Measurements from ENCODE around the gene UIMC1. TPM values are rescaled to one million over a fixed set of nuclear protein-coding genes. Genes with fewer than 3 reads are reported as not detected.

The UIMC1 gene
- total RNA-seq, 4 donors from 2014 or later = 34.7 to 51.1 (median 48.9) TPM

DNA sequence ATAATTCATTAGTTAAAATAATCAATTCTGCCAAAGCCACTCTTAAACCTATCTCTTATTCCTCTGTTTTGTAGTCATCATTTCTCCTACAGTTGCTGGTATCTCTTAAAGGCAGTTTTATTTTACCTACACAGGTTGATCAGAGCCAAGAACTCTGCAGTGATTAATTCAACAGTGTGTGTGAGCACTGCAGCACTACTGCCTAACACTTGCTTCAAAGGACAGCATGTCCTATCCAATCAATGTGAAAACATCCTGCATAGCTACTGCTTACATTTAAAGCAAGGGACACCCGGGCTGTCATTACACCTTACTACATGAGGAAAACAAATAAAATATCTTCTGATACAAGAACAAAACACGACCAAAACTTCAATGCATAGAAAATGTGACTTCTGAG, 62.3 kb downstream of the UIMC1 start:
- Histone ChIP-seq H3K4me1 (peaks cover 7 to 24% (median 19%) of the 10 kb centered on the region in 4 donors), H3K36me3 (peaks cover 23 to 73% (median 43%) of the 10 kb centered on the region in 4 donors), H3K27ac (replicated peaks in 1 of 4) (no peak overlapping the region), H3K27me3 (no peaks in the 10 kb centered on the region), H3K4me3 (no peak overlapping the region), H3K9me3 (no peaks in the 10 kb centered on the region)
- WGBS = 60% methylated on average over 2 of the region's 2 CpGs
- DNase-seq (ENCODE audit: extremely low spot score) = no peak
- intact Hi-C loops (cut with DNase I) = no loop called here
- TF ChIP-seq EP300 (IDR thresholded peaks at IDR 0.05) = no peak
- no peak for TF ChIP-seq CTCF (IDR thresholded peaks at IDR 0.05)
- TF ChIP-seq POLR2AphosphoS5 (IDR thresholded peaks at IDR 0.05) = no peak
- no peak for TF ChIP-seq POLR2A (IDR thresholded peaks at IDR 0.05; ENCODE audit: low read depth)

- peaks cover 23 to 73% (median 45%) of the 10 kb centered on the region in 4 donors for H3K36me3 ChIP-seq
- 63% methylated on average over 1 of the region's 1 CpG for WGBS
- intact Hi-C loops (cut with DNase I) = no loop called here
- H3K27me3 ChIP-seq = no peaks in the 10 kb centered on the region
- no peak overlapping the region for H3K27ac ChIP-seq (replicated peaks in 1 of 4)
- H3K4me1 ChIP-seq = peaks cover 7 to 24% (median 17%) of the 10 kb centered on the region in 4 donors
- no peaks in the 10 kb centered on the region for H3K9me3 ChIP-seq
- no peak for TF ChIP-seq CTCF (IDR thresholded peaks at IDR 0.05)
- no peak for TF ChIP-seq POLR2A (IDR thresholded peaks at IDR 0.05; ENCODE audit: low read depth)
- no peak for TF ChIP-seq POLR2AphosphoS5 (IDR thresholded peaks at IDR 0.05)
- TF ChIP-seq EP300 (IDR thresholded peaks at IDR 0.05) = no peak
- DNase-seq (ENCODE audit: extremely low spot score) = no peak
- no peak overlapping the region for H3K4me3 ChIP-seq
These were observed 62.8 kb downstream of the UIMC1 start for GRCh38 chr5:176943816-176944215.

GRCh38 chr5:176941951-176942350, 64.6 kb downstream of the UIMC1 start:
- TF ChIP-seq POLR2A (IDR thresholded peaks at IDR 0.05; ENCODE audit: low read depth) (no peak), EP300 (IDR thresholded peaks at IDR 0.05) (no peak), CTCF (IDR thresholded peaks at IDR 0.05) (no peak), POLR2AphosphoS5 (IDR thresholded peaks at IDR 0.05) (no peak)
- H3K27ac ChIP-seq (replicated peaks in 1 of 4) = no peak overlapping the region
- no peaks in the 10 kb centered on the region for H3K9me3 ChIP-seq
- peaks cover 7 to 18% (median 14%) of the 10 kb centered on the region in 4 donors for H3K4me1 ChIP-seq
- no peaks in the 10 kb centered on the region for H3K27me3 ChIP-seq
- intact Hi-C loops (cut with DNase I) = no loop called here
- no peak overlapping the region for H3K4me3 ChIP-seq
- no peak for DNase-seq (ENCODE audit: extremely low spot score)
- H3K36me3 ChIP-seq = peaks cover 23 to 74% (median 41%) of the 10 kb centered on the region in 4 donors
- WGBS = 85% methylated on average over 9 of the region's 9 CpGs

GRCh38 chr5:176938472-176938871, 68.1 kb downstream of the UIMC1 start:
- no peak for DNase-seq (ENCODE audit: extremely low spot score)
- no peaks in the 10 kb centered on the region for H3K27me3 ChIP-seq
- no peaks in the 10 kb centered on the region for H3K9me3 ChIP-seq
- no peak for TF ChIP-seq POLR2A (IDR thresholded peaks at IDR 0.05; ENCODE audit: low read depth)
- no peak for TF ChIP-seq CTCF (IDR thresholded peaks at IDR 0.05)
- TF ChIP-seq EP300 (IDR thresholded peaks at IDR 0.05) = no peak
- no peak for TF ChIP-seq POLR2AphosphoS5 (IDR thresholded peaks at IDR 0.05)
- intact Hi-C loops (cut with DNase I) = no loop called here
- H3K4me1 ChIP-seq = peaks cover 5 to 18% (median 12%) of the 10 kb centered on the region in 4 donors
- H3K4me3 ChIP-seq = no peak overlapping the region
- no peak overlapping the region for H3K27ac ChIP-seq (replicated peaks in 1 of 4)
- peaks cover 16 to 53% (median 35%) of the 10 kb centered on the region in 4 donors for H3K36me3 ChIP-seq
- 92% methylated on average over 1 of the region's 1 CpG for WGBS

- H3K9me3 ChIP-seq = no peaks in the 10 kb centered on the region
- peaks cover 0 to 5% (median 0%) of the 10 kb centered on the region in 4 donors for H3K4me1 ChIP-seq
- intact Hi-C loops (cut with DNase I) = no loop called here
- H3K27ac ChIP-seq (replicated peaks in 1 of 4) = no peak overlapping the region
- WGBS = 91% methylated on average over 1 of the region's 1 CpG
- no peak overlapping the region for H3K4me3 ChIP-seq
- H3K36me3 ChIP-seq = peaks cover 6 to 61% (median 38%) of the 10 kb centered on the region in 4 donors
- H3K27me3 ChIP-seq = no peaks in the 10 kb centered on the region
- TF ChIP-seq EP300 (IDR thresholded peaks at IDR 0.05) = no peak
- no peak for TF ChIP-seq POLR2AphosphoS5 (IDR thresholded peaks at IDR 0.05)
- no peak for TF ChIP-seq CTCF (IDR thresholded peaks at IDR 0.05)
- no peak for TF ChIP-seq POLR2A (IDR thresholded peaks at IDR 0.05; ENCODE audit: low read depth)
- no peak for DNase-seq (ENCODE audit: extremely low spot score)
These were observed 71.6 kb downstream of the UIMC1 start for GRCh38 chr5:176935017-176935416.

All from esophagus muscularis mucosa (tissue), 4 donors.